NCI-H2227 treated with DMSO at 0.1 percent for 48 hours (cell line): ENCODE measurements around the gene DHX8.
A peak's percentile ranks its signal among the peaks of the same experiment; 100 is the strongest.
"Not testable (repeated sequence)": the region's sequence is repeated elsewhere in the genome, so short reads cannot be mapped to it uniquely, and the experiment has no call there.

ENCODE experiments used
- DNase-seq: peaks from one replicate; lab custom pipeline; 2025; lab: John Stamatoyannopoulos, UW

DHX8 gene

GRCh38 chr17:43483674-43484551 is at the start of gene DHX8:
Gene DHX8 (plus strand): TSS chr17:43483975. CDS start chr17:43484038, 63 bp downstream.
- peak; percentile 100 for DNase-seq

GRCh38 chr17:43434902-43435319 is 48.9 kb upstream of the DHX8 start:
- DNase-seq = no peak

GRCh38 chr17:43437756-43438155 is 46.0 kb upstream of the DHX8 start:
- no peak for DNase-seq

- DNase-seq = no peak
Measured at GRCh38 chr17:43438626-43439025, 45.1 kb upstream of the DHX8 start.

GRCh38 chr17:43439041-43439440 is 44.7 kb upstream of the DHX8 start:
- DNase-seq = peak; percentile 96

- no peak for DNase-seq
Measured at GRCh38 chr17:43442711-43443110, 41.1 kb upstream of the DHX8 start.

- no peak for DNase-seq
Measured at GRCh38 chr17:43443381-43443780, 40.4 kb upstream of the DHX8 start.

GRCh38 chr17:43444223-43445008 is 39.4 kb upstream of the DHX8 start:
- no peak for DNase-seq

- DNase-seq = no peak
Measured at GRCh38 chr17:43445009-43445589, 38.7 kb upstream of the DHX8 start.

- DNase-seq = no peak
Measured at GRCh38 chr17:43446773-43447172, 37.0 kb upstream of the DHX8 start.

GRCh38 chr17:43448720-43449469 is 34.9 kb upstream of the DHX8 start:
- DNase-seq = no peak

- peak; percentile 29 for DNase-seq
Measured at GRCh38 chr17:43449470-43450248, 34.1 kb upstream of the DHX8 start.

GRCh38 chr17:43450791-43451190 is 33.0 kb upstream of the DHX8 start:
- not testable (repeated sequence) for DNase-seq

- DNase-seq = not testable (repeated sequence)
Measured at GRCh38 chr17:43451741-43452140, 32.0 kb upstream of the DHX8 start.

- DNase-seq = no peak
Measured at GRCh38 chr17:43453331-43453812, 30.4 kb upstream of the DHX8 start.

GRCh38 chr17:43454868-43455267 is 28.9 kb upstream of the DHX8 start:
- no peak for DNase-seq

- DNase-seq = no peak
Measured at GRCh38 chr17:43456029-43456428, 27.7 kb upstream of the DHX8 start.

GRCh38 chr17:43456661-43457361 is 27.0 kb upstream of the DHX8 start:
- no peak for DNase-seq

- no peak for DNase-seq
Measured at GRCh38 chr17:43457362-43457692, 26.4 kb upstream of the DHX8 start.

- DNase-seq = not testable (repeated sequence)
Measured at GRCh38 chr17:43459878-43460277, 23.9 kb upstream of the DHX8 start.
